H1 (cell line): ENCODE data around the gene ANO9. TPM values are rescaled to one million over a fixed set of nuclear protein-coding genes. Genes with fewer than 3 reads are reported as not detected.

ENCODE experiments used
- BRCA1 ChIP-seq: IDR thresholded peaks from 2 replicates; pipeline ENCODE4 v1.6.1; 2012; ENCODE audit warnings: low read depth, low read length, improper control_type of control experiment
- CTBP2 ChIP-seq: IDR thresholded peaks from 2 replicates; pipeline ENCODE4 v1.7.0; 2011; ENCODE audit warnings: borderline replicate concordance, mild to moderate bottlenecking, moderate library complexity, mixed read lengths, low read length; ENCODE audit not compliant: insufficient read depth, insufficient read length
- HDAC2 ChIP-seq, 2 experiments: fragments of 300-600 bp in 1 of 2; sonication (generic) in 1 of 2; IDR thresholded peaks; 2 replicates each; pipeline ENCODE4 v1.6.1; 2011 to 2012; ENCODE audit warnings: low read depth in 2 of 2, low read length in 2 of 2, mild to moderate bottlenecking in 2 of 2, moderate library complexity in 2 of 2, borderline replicate concordance in 1 of 2, inconsistent platforms in 1 of 2
- KDM4A ChIP-seq: IDR thresholded peaks from one replicate; pipeline ENCODE4 v1.7.1; 2012; ENCODE audit warnings: low read depth, mild to moderate bottlenecking, moderate library complexity, low read length, inconsistent platforms; ENCODE audit not compliant: severe bottlenecking
- RNF2 ChIP-seq: fragments of 200-900, 300-1000 bp; sonication (generic); IDR thresholded peaks from 2 replicates; pipeline ENCODE4 v1.7.1; 2016; ENCODE audit warnings: borderline replicate concordance, low read depth, mild to moderate bottlenecking, antibody characterized with exemption, low read length; ENCODE audit not compliant: poor library complexity, severe bottlenecking; ENCODE audit errors: missing control alignments
- TCF12 ChIP-seq: IDR thresholded peaks from 2 replicates; pipeline ENCODE4 v1.6.1; 2011; ENCODE audit warnings: low read depth, mild to moderate bottlenecking, low read length
- YY1 ChIP-seq: IDR thresholded peaks from 2 replicates; pipeline ENCODE4 v1.6.1; 2011; ENCODE audit warnings: low read depth, mild to moderate bottlenecking, low read length
- polyA plus RNA-seq, 7 experiments: library from polyadenylated mRNA; depleted of rRNA in 3 of 7; stranded (reverse) in 5 of 7; unstranded in 2 of 7; fragments of >200 nt in 5 of 7; fragments of 200-250 nt in 2 of 7; gene quantifications; 1 replicate in 5 of 7; 2 replicates in 1 of 7; 4 replicates in 1 of 7; pipeline versions ENCODE4 v1.2.1 to v1.2.3, GENCODE V29; 2011 to 2013; ENCODE audit warnings: missing spikeins in 2 of 7, mixed read lengths in 2 of 7
- total RNA-seq: library from RNA; stranded (reverse); fragmentation: NEBNext Ultra II Directional; extraction: Animal tissue kit (Norgen Biotek cat#: 25700); gene quantifications from 2 replicates; pipeline ENCODE4 v1.2.1, GENCODE V29; 2021

Gene ANO9
- total and polyA plus RNA-seq, 2 of the 8 experiments (the other 6 are each of a cell fraction or from before 2014, with no cell fraction given) = 20.0 to 20.7 TPM

GRCh38 chr11:405954-406795 lies 35.6 kb downstream of the ANO9 start (continued):
- no peak for TF ChIP-seq HDAC2 (IDR thresholded peaks at IDR 0.05; ENCODE audit: borderline replicate concordance in 1 of 2, low read depth in 2 of 2, low read length in 2 of 2)
- no peak for TF ChIP-seq KDM4A
- no peak for TF ChIP-seq BRCA1
- TF ChIP-seq RNF2 = no peak
- no peak for TF ChIP-seq TCF12
- TF ChIP-seq YY1 = no peak
- TF ChIP-seq CTBP2 = no peak
